GM12873 (cell line): ENCODE results near the gene REX1BD.

ENCODE experiments used
- CTCF ChIP-seq: IDR thresholded peaks from 2 replicates; pipeline ENCODE4 v1.5.1; 2012; ENCODE audit warnings: low read depth, mild to moderate bottlenecking, moderate library complexity, low read length, control low read depth; ENCODE audit not compliant: insufficient read depth; ENCODE audit errors: missing control alignments

REX1BD gene

DNA sequence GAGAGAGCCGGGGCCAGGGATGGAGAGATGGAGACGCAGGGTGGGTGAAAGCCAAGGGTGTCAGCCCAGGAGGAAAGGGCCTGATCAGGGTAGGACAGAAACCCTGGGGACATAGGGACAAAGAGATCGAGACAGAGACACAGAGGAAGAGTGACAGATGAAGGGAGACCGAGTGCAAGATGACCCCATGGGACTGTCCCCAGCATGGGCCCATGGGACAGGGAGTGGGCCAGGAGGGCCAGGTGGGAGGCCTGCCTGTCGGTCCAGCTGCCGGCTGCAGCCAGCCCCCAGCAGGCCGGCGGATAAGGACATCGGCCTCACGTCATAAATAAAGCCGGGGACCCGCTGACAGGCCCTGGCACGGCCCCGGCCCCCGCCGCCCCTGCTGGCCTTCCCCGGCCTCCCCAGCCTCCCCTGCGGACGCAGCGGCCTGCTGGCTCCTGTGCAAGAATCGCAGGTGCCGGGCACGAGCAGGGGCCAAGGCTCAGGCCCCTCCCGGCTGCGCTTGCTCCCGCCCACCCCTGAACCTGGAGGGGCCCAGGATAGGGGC is 6.3 kb downstream of the REX1BD start:
- no peak for TF ChIP-seq CTCF

- TF ChIP-seq CTCF: no peak
Measured at GRCh38 chr19:18595475-18595874, 6.9 kb downstream of the REX1BD start.

DNA sequence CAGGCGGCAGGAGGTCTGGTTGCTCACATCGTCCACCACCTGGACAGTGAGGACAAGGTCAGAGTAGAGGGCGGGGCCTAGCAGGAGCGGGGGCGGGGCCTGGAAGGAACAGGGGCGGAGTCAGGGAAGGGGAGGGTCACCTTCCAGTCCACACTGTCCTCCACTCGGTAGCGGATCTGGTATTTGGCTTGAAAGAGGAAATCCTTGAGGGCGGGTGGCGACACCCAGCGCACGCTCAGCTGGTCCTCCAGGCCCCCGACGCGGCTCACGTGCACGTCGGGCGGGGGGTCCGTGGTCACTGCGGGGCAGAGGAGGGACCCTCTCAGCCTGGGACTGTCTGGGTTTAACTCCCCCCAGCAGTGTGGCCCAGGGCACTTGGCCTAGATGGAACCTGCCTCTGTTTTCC is 8.2 kb downstream of the REX1BD start:
- no peak for TF ChIP-seq CTCF

GRCh38 chr19:18597809-18598660 is 9.4 kb downstream of the REX1BD start:
- no peak for TF ChIP-seq CTCF

GRCh38 chr19:18599485-18599884 is 10.9 kb downstream of the REX1BD start:
- no peak for TF ChIP-seq CTCF

- no peak for TF ChIP-seq CTCF
Measured at GRCh38 chr19:18601875-18602274, 13.3 kb downstream of the REX1BD start.

- peak; percentile 44 for TF ChIP-seq CTCF
Measured at GRCh38 chr19:18603255-18603957, 14.8 kb downstream of the REX1BD start.
